SJCRH30 (cell line): ENCODE data around the gene IL17RE. TPM values are rescaled to one million over a fixed set of nuclear protein-coding genes. Genes with fewer than 3 reads are reported as not detected.
A peak's percentile ranks its signal among the peaks of the same experiment; 100 is the strongest.
"Not testable (repeated sequence)": the region's sequence is repeated elsewhere in the genome, so short reads cannot be mapped to it uniquely, and the experiment has no call there.

ENCODE experiments used
- DNase-seq, 2 experiments: peaks; one replicate each; pipeline ENCODE4 v3.0.0-alpha.2; 2015 to 2020
- H3K27ac ChIP-seq: fragments of 250-450 bp; sonication (Bioruptor Pico); 2 replicates; pipeline ENCODE4 v1.5.1; 2020; ENCODE audit warnings: mild to moderate bottlenecking, moderate library complexity
- H3K27me3 ChIP-seq: fragments of 250-450 bp; sonication (Bioruptor Pico); 2 replicates; pipeline ENCODE4 v1.5.1; 2020; ENCODE audit warnings: mild to moderate bottlenecking, moderate library complexity
- H3K36me3 ChIP-seq: fragments of 250-450 bp; sonication (Bioruptor Pico); 2 replicates; pipeline ENCODE4 v1.5.1; 2020; ENCODE audit warnings: mild to moderate bottlenecking, moderate library complexity
- H3K4me1 ChIP-seq: fragments of 250-450 bp; sonication (Bioruptor Pico); 2 replicates; pipeline ENCODE4 v1.5.1; 2020; ENCODE audit warnings: mild to moderate bottlenecking, moderate library complexity
- H3K4me3 ChIP-seq: fragments of 250-450 bp; sonication (Bioruptor Pico); 2 replicates; pipeline ENCODE4 v1.5.1; 2020; ENCODE audit warnings: mild to moderate bottlenecking, moderate library complexity
- H3K9me3 ChIP-seq: fragments of 250-450 bp; sonication (Bioruptor Pico); replicated peaks from 2 replicates; pipeline ENCODE4 v1.5.1; 2020; ENCODE audit warnings: mild to moderate bottlenecking, moderate library complexity
- total RNA-seq: library from RNA; depleted of rRNA; stranded (reverse); fragments of >200 nt; shearing (Covaris generic); gene quantifications from 2 replicates; pipeline ENCODE4 v1.2.3, GENCODE V29; 2014

Gene IL17RE
- total RNA-seq, 1 experiment from 2014 or later, result 0.12 TPM

DNA sequence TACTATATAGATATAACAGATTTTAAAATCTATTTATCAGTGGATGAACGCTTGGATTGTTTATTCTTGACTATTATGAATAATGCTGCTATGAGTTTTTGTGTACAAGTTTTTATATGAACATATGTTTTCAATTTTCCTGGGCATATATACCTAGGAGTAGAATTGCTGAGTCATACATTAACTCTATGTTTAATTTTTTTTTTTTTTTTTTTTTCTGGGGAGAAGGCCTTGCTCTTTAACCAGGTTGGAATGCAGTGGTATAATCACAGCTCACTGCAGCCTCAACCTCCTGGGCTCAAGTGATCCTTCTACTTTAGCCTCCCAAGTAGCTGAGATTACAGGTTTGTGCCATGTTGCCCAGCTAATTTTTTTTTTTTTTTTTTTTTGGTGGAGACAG, 31.7 kb upstream of the IL17RE start:
- H3K4me3 ChIP-seq, result peak overlapping the region; percentile 36
- DNase-seq, result no peak
- no peak overlapping the region for H3K27ac ChIP-seq
- H3K36me3 ChIP-seq, result no peaks in the 10 kb centered on the region
- peaks cover 5% of the 10 kb centered on the region; the same call in 1 of the 2 replicates for H3K4me1 ChIP-seq
- no peaks in the 10 kb centered on the region for H3K27me3 ChIP-seq
- H3K9me3 ChIP-seq, result no peaks in the 10 kb centered on the region

DNA sequence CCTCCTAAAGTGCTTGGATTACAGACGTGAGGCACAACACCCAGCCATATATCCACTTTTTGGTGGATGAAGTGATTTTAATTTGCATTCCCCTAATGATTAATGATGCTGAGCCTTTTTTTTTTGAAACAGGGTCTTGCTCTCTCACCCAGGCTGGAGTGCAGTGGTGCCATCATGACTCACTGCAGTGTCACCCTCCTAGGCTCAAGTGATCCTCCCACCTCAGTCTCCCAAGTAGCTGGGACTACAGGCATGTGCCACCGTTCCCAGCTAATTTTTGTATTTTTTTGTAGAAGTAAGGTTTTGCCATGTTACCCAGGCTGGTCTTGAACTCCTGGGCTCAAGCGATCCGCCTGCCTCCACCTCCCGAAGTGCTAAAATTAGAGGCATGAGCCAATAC, 30.6 kb upstream of the IL17RE start:
- H3K4me3 ChIP-seq, H3K4me1 ChIP-seq, H3K36me3 ChIP-seq, H3K27me3 ChIP-seq, DNase-seq, H3K9me3 ChIP-seq, H3K27ac ChIP-seq: not testable (repeated sequence)

DNA sequence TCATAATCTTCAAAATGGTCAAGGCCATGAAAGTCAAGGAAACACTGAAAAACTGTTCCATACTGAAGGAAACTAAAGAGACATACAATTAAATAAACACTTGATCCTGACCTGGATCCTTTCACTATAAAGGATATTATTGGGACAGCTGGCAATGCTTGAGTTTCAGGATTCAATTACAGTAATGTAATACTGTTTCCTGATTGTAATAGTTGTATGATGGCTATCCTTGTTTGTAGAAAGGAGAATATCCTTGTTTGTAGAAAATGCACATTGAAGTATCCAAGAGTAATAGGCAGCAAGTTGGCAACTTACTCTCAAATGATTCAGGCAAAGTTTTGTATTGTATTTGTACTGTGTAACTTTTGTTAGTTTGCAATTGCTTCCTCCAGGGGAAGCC, 27.2 kb upstream of the IL17RE start:
- Histone ChIP-seq H3K4me3 (no peak overlapping the region), H3K27ac (no peak overlapping the region), H3K4me1 (peaks cover 5% of the 10 kb centered on the region; the same call in 1 of the 2 replicates), H3K27me3 (no peaks in the 10 kb centered on the region), H3K36me3 (no peaks in the 10 kb centered on the region), H3K9me3 (no peaks in the 10 kb centered on the region)
- DNase-seq, result peak in 1 of 2 experiments; percentile 29

DNA sequence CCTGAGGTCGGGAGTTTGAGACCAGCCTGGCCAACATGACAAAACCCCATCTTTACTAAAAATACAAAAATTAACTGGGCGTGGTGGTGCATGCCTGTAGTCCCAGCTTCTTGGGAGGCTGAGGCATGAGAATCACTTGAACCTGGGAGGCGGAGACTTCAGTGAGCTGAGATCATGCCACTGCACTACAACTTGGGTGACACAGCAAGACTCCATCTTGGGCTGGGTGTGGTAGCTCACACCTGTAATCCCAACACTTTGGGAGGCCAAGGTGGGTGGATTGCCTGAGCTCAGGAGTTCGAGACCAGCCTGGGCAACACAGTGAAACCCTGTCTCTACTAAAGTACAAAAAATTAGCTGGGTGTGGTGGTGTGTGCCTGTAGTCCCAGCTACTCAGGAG, 26.4 kb upstream of the IL17RE start:
- not testable (repeated sequence) for H3K9me3 ChIP-seq, H3K36me3 ChIP-seq, H3K27me3 ChIP-seq, H3K4me3 ChIP-seq, H3K4me1 ChIP-seq, H3K27ac ChIP-seq, DNase-seq

DNA sequence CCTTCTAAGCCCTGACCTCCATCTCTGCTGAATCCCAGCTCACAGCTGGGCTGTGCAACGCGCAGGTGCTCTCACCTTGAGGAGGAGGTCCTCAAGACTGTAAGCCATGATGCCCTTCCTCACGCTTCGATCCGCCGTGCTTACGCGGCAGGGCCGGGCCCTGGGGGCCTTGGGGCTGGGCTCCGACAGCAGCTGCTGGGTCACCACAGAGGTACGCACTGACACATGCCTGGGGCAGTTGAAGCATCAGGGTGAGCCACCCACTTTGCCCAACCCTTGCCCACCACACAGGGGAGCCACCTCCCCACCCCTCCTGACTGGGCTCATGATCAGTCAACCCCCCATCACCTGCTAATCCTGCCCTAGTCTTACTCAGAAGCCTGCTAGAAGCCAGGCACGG, 25.7 kb upstream of the IL17RE start:
- DNase-seq, result peak in 1 of 2 experiments; percentile 27
- H3K27me3 ChIP-seq, result no peaks in the 10 kb centered on the region
- no peak overlapping the region for H3K4me3 ChIP-seq
- H3K36me3 ChIP-seq, result no peaks in the 10 kb centered on the region
- H3K9me3 ChIP-seq, result no peaks in the 10 kb centered on the region
- H3K4me1 ChIP-seq, result peaks cover 16% of the 10 kb centered on the region
- no peak overlapping the region for H3K27ac ChIP-seq

DNA sequence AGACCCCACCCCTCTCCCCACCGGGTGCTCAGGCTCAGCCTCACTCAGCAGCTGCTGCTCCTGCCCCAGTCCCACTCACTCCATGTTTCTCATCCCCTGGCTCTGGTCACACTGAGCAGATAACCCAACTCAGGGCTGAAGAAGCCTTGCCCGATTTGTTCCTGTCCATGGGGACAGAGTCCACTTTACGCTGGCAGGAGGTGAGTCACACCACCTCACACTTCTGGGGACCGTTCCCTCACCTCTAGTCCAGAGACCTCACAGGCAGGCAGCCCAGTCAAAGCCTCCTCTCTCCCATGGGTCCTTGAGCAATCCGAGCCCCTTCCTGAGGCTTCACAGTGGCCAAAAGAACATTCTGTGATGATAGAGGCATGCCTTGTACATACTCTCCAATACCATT, 23.9 kb upstream of the IL17RE start:
- no peaks in the 10 kb centered on the region for H3K36me3 ChIP-seq
- H3K4me1 ChIP-seq, result peaks cover 16% of the 10 kb centered on the region
- no peaks in the 10 kb centered on the region for H3K27me3 ChIP-seq
- H3K9me3 ChIP-seq, result no peaks in the 10 kb centered on the region
- H3K27ac ChIP-seq, result no peak overlapping the region
- no peak overlapping the region for H3K4me3 ChIP-seq
- no peak for DNase-seq

DNA sequence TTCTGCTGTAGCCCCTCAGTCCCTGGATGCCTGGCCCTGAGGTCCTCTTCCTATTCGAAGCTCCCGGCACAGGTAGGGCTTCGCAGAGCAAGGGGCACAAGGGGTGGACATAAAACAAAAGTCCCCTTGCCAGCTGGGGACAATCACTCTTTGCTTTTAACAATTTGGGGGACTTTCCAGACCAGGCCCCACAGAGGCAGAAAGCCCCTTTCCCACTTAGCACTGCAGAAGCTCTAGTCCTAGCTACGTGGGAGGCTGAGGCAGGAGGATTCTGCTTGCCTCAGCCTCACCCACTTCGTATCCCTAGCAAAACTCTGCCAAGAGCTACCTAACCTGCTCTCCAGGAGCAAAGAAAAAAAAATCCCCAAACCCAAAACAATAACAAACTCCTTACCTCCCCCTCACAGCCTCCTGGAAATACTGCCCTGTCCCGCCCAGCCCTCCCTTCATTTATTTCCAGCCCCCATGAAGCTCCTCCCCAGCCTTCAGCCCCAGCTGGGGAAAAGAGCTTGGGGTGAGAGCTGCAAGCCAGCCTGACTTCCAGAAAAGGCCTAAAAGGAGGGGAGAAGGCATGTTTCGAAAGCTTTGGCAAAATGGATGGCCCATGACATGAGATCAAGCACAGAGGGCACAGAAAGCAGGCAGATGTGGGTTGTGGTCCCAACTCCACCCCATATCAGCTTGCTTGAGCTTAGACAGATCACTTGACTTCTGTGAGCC, 22.7 kb upstream of the IL17RE start, which contains the start of gene CIDEC:
TSS of gene CIDEC (minus strand) at position 424 of the 720 bp plus-strand sequence. CDS start 1,767 bp downstream, outside the sequence.
- Histone ChIP-seq H3K4me1 (peaks cover 24% of the 10 kb centered on the region), H3K9me3 (no peaks in the 10 kb centered on the region), H3K27ac (no peak within 1 kb of the TSS), H3K36me3 (no peaks in the 10 kb centered on the region), H3K27me3 (no peaks in the 10 kb centered on the region), H3K4me3 (no peak within 1 kb of the TSS)
- no peak for DNase-seq

DNA sequence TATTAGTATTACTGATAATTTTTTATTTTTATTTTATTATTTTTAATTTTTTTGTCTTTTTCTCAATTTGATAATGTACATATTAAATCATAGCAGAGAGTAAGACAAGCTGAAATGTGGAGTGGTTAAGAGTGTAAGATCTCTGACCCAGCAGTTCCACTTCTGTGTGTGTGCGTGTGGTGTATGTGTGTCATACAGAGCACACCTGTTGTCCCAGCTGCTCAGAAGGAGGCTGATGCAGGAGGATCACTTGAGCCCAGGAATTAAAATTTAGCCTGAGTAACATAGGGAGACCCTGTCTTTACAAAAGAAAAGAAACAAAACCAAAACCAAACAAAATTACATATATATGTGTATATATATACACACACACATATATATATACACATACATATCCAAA, 21.2 kb upstream of the IL17RE start:
- Histone ChIP-seq H3K9me3 (no peaks in the 10 kb centered on the region), H3K4me1 (peaks cover 19% of the 10 kb centered on the region), H3K4me3 (no peak overlapping the region), H3K36me3 (no peaks in the 10 kb centered on the region), H3K27ac (no peak overlapping the region), H3K27me3 (no peaks in the 10 kb centered on the region)
- peak; percentile 82 to 90 for DNase-seq

DNA sequence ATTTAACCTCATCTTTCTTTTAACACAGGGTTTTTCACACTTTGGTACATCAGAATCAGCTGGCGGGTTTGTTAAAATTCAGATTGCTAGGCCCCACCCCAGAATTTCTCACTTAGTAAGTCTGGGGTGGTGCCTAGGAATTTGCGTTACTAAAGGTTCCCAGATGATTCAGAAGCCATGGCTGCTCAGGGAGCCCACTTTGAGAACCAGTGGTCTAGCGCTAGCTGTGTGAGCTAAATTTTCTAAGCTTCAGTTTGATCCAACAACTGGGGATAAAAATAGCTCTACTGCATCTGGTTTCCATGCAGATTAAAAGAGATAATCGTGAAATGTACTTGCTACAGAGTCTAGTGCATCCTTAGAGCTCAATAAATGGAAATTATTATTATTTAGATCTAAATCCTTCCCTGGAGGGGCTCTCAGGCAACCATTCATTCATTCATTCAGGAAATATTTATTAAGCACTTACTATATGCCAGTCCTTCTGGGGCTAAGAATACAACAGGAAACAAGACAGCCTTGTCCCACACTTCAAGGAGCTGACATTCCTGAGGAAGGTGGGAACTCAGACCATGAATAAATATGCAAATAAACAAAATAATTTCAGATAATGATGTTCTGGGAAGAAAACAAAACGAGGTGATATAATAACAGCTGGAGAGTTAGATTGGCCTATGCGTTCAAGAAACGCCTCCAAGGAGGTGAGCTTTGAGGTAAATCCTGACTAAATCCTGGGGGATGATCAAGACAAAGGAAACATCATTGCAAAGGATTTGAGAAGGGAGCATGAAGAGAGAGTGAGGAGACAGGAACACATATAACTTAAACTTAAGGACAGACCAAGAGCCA, 18.7 kb upstream of the IL17RE start:
- no peak overlapping the region for H3K27ac ChIP-seq
- DNase-seq, result no peak
- H3K4me3 ChIP-seq, result no peak overlapping the region
- peaks cover 19% of the 10 kb centered on the region for H3K4me1 ChIP-seq
- H3K27me3 ChIP-seq, result no peaks in the 10 kb centered on the region
- no peaks in the 10 kb centered on the region for H3K36me3 ChIP-seq
- no peaks in the 10 kb centered on the region for H3K9me3 ChIP-seq

DNA sequence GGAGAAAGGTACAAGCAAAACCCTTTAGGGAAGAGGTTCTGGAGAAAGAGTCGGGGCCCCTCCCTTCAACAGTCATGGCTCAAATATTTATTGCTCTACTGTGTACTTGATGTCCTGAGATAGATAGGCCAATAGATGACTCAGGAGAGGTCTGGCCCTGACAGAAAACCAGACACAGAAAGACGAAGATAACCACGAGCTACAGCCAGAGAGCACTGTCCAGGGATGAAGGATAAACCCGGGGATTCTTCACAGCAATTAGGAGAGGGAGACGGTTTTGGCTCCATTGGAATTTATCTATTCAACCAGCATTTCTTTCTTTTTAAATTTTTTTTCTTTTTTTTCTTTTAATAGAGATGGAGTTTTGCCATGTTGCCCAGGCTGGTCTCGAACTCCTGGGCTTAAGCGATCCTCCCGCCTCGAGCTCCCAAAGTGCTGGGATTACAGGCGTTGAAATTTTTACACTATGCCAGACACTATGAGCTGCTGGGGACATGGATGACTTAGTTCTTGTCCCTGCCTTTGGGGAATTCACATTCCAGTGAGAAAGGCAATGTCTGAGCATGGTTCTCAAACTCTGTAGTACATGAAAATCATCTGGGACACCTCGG, 18.0 kb upstream of the IL17RE start:
- peaks cover 19% of the 10 kb centered on the region for H3K4me1 ChIP-seq
- H3K27me3 ChIP-seq, result no peaks in the 10 kb centered on the region; the same call in 1 of the 2 replicates
- no peaks in the 10 kb centered on the region for H3K36me3 ChIP-seq
- H3K9me3 ChIP-seq, result no peaks in the 10 kb centered on the region
- H3K4me3 ChIP-seq, result no peak overlapping the region
- no peak for DNase-seq
- no peak overlapping the region for H3K27ac ChIP-seq

DNA sequence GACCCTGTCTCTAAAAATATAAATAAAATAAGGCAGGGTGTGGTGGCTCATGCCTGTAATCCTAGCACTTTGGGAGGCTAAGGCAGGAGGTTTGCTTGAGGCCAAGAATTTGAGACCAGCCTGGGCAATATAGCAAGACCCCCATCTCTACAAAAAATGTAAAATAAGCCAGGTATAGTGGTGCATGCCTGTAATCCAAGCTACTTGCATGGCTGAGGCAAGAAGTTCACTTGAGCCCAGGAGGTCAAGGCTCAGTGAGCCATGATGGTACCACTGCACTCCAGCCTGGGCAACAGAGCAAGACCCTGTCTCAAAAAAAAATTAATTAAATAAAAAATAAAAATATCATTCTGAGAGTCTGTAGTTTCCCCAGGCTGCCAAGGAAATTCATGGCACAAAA, 16.3 kb upstream of the IL17RE start:
- DNase-seq, result no peak
- H3K27ac ChIP-seq, result no peak overlapping the region
- no peaks in the 10 kb centered on the region for H3K9me3 ChIP-seq
- H3K36me3 ChIP-seq, result no peaks in the 10 kb centered on the region; the same call in 1 of the 2 replicates
- H3K27me3 ChIP-seq, result no peaks in the 10 kb centered on the region; the same call in 1 of the 2 replicates
- H3K4me3 ChIP-seq, result no peak overlapping the region
- H3K4me1 ChIP-seq, result peaks cover 15% of the 10 kb centered on the region

DNA sequence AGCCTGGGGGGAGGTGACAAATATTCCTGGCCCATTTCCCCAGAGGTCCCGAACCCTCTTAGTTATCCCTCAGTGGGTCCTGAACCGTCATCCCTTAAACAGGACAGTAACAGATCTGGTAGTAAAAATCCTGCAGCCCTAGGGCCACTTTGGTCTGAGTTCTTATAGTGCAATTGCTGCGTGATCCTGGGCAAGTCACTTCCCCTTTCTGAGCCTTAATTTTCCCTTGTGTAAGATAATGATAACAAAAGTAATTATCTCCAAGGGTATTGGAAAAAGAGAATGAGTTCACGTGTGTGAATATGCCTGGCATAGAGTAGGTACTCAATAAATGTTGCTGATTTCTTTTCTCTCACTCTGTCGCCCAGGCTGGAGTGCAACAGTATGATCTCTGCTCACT, 15.2 kb upstream of the IL17RE start:
- H3K4me1 ChIP-seq, result peaks cover 11% of the 10 kb centered on the region
- no peaks in the 10 kb centered on the region; the same call in 1 of the 2 replicates for H3K27me3 ChIP-seq
- no peak overlapping the region for H3K27ac ChIP-seq
- H3K36me3 ChIP-seq, result peaks cover 6% of the 10 kb centered on the region
- DNase-seq, result no peak
- H3K9me3 ChIP-seq, result no peaks in the 10 kb centered on the region
- no peak overlapping the region for H3K4me3 ChIP-seq

DNA sequence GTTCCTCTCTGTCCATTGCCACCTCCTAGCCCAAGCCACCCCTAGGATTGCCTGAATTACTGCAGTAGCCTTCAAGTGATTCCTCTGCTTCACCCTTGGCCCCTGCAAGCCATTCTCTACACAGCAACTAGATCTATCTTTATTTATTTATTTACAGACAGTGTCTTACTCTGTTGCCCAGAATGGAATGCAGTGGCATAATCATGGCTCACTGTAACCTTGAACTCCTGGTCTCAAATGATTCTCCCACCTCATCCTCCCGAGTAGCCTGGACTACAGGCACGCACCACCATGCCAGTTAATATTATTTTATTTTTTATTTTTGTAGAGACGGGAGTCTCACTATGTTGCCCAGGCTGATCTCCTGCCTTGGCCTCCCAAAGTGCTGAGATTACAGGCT, 14.1 kb upstream of the IL17RE start:
- Histone ChIP-seq H3K27me3 (no peaks in the 10 kb centered on the region; the same call in 1 of the 2 replicates), H3K9me3 (no peaks in the 10 kb centered on the region), H3K4me3 (no peak overlapping the region), H3K36me3 (peaks cover 14% of the 10 kb centered on the region), H3K27ac (no peak overlapping the region), H3K4me1 (peaks cover 11% of the 10 kb centered on the region)
- no peak for DNase-seq

DNA sequence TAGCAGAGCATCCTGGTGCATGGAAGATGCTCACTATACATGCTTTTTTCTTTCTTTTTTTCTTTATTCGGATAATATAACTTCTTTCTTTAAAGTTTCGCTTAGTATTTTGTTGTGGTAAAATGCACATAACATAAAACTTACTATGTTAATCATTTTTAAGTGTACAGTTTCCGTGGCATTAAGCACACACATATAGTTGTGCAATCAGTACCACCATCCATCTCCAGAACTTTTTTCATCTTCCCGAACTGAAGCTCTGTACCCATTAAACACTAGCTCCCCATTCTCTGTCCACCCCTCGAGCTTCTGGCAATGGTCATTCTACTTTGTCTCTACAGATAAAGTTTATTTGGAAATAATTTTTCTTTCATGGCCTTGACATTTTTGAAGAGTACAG, 13.2 kb upstream of the IL17RE start:
- no peak overlapping the region for H3K27ac ChIP-seq
- peaks cover 14% of the 10 kb centered on the region for H3K36me3 ChIP-seq
- DNase-seq, result no peak
- H3K9me3 ChIP-seq, result no peaks in the 10 kb centered on the region
- no peaks in the 10 kb centered on the region; the same call in 1 of the 2 replicates for H3K27me3 ChIP-seq
- no peak overlapping the region for H3K4me3 ChIP-seq
- peaks cover 9% of the 10 kb centered on the region for H3K4me1 ChIP-seq
